Cerebellar nuclear complex (tissue), 1 donor: Measurements from ENCODE around the gene FBLN7.

Source experiments
- DNase-seq, 2 experiments: peaks; one replicate each; lab custom pipeline; 2025; lab: John Stamatoyannopoulos, UW

The FBLN7 gene

GRCh38 chr2:112157472-112157871, 19.3 kb downstream of the FBLN7 start:
- no peak for DNase-seq

GRCh38 chr2:112159454-112159921, 21.3 kb downstream of the FBLN7 start:
- DNase-seq, result no peak

GRCh38 chr2:112160283-112161250, 22.4 kb downstream of the FBLN7 start:
- no peak for DNase-seq

- DNase-seq, result no peak
Observed at GRCh38 chr2:112161431-112162145, 23.4 kb downstream of the FBLN7 start.

- DNase-seq, result no peak
Observed at GRCh38 chr2:112162341-112162740, 24.2 kb downstream of the FBLN7 start.

GRCh38 chr2:112162956-112163355, 24.8 kb downstream of the FBLN7 start:
- DNase-seq, result no peak

GRCh38 chr2:112163541-112163981, 25.4 kb downstream of the FBLN7 start:
- DNase-seq, result no peak

- DNase-seq, result no peak
Observed at GRCh38 chr2:112164876-112165275, 26.7 kb downstream of the FBLN7 start.

GRCh38 chr2:112165296-112165695, 27.1 kb downstream of the FBLN7 start:
- no peak for DNase-seq

GRCh38 chr2:112166806-112167499, 28.8 kb downstream of the FBLN7 start:
- DNase-seq, result no peak

- no peak for DNase-seq
Observed at GRCh38 chr2:112168422-112169124, 30.4 kb downstream of the FBLN7 start.

- no peak for DNase-seq
Observed at GRCh38 chr2:112170495-112170894, 32.3 kb downstream of the FBLN7 start.

- DNase-seq, result no peak
Observed at GRCh38 chr2:112173646-112174319, 35.6 kb downstream of the FBLN7 start.

- no peak for DNase-seq
Observed at GRCh38 chr2:112174383-112174782, 36.2 kb downstream of the FBLN7 start.

- DNase-seq, result no peak
Observed at GRCh38 chr2:112175333-112175732, 37.1 kb downstream of the FBLN7 start.

- no peak for DNase-seq
Observed at GRCh38 chr2:112175958-112176573, 37.9 kb downstream of the FBLN7 start.

- no peak for DNase-seq
Observed at GRCh38 chr2:112181571-112182290, 43.5 kb downstream of the FBLN7 start.

GRCh38 chr2:112182581-112183034, 44.4 kb downstream of the FBLN7 start:
- no peak for DNase-seq

- DNase-seq, result no peak
Observed at GRCh38 chr2:112183327-112184025, 45.3 kb downstream of the FBLN7 start.
